HCT116 (cell line): Measurements from ENCODE around the gene CSNK2B. TPM values are rescaled to one million over a fixed set of nuclear protein-coding genes. Genes with fewer than 3 reads are reported as not detected.

Experiments
- ATAC-seq: fragments of 200-7000 bp; cut with Tn5 transposase; 2 replicates; pipeline ENCODE4 v1.9.1; 2020; ENCODE audit warnings: mild to moderate bottlenecking, moderate library complexity
- BruUV-seq: library from RNA; stranded (reverse); fragments of 400-500 nt; replicated peaks from 2 replicates; lab custom pipeline; 2021; lab: Mats Ljungman, UMichigan
- CTCF ChIA-PET: fragments of 300-600 bp; sonication (Branson Sonifier 250); formaldehyde crosslinking; loops from one replicate; lab custom pipeline; 2021; ENCODE audit warnings: antibody characterized with exemption; lab: Charles Lee
- POLR2A ChIA-PET: fragments of 300-600, 350-600 bp; sonication (Branson Sonifier 250); formaldehyde crosslinking; loops from one replicate; lab custom pipeline; 2021; ENCODE audit warnings: antibody characterized with exemption; lab: Charles Lee
- RAD21 ChIA-PET, 2 experiments: fragments of 300-600 bp; sonication (Branson Sonifier 250); formaldehyde crosslinking; loops; one replicate each; lab custom pipeline; 2023; ENCODE audit warnings: low total read pairs in 2 of 2; ENCODE audit not compliant: uncharacterized antibody in 2 of 2, unreplicated experiment in 2 of 2, low non-redundant PET in 1 of 2; lab: Charles Lee
- DNase-seq: peaks from one replicate; pipeline ENCODE4 v3.0.0-alpha.2; 2010; ENCODE audit warnings: low read depth, low spot score
- H2AFZ ChIP-seq: fragments of 200-600 bp; shearing (Covaris generic), sonication (generic); 2 replicates; pipeline ENCODE4 v1.6.1; 2017; ENCODE audit warnings: low read depth, mixed run types, mixed read lengths, antibody characterized with exemption, low read length; ENCODE audit not compliant: poor library complexity, severe bottlenecking
- H3K27ac ChIP-seq: 2 replicates; pipeline ENCODE4 v1.5.1; 2012; ENCODE audit warnings: low read depth, low read length
- H3K27me3 ChIP-seq: fragments of 200-600 bp; sonication (generic); 2 replicates; pipeline ENCODE4 v1.6.1; 2016; ENCODE audit warnings: mixed run types, low read length, mixed read lengths; ENCODE audit not compliant: insufficient read depth
- H3K36me3 ChIP-seq, 2 experiments: fragments of 200-500 bp in 1 of 2; fragments of 200-600 bp in 1 of 2; sonication (Bioruptor generic) in 1 of 2; sonication (generic) in 1 of 2; 2 replicates each; pipeline versions ENCODE4 v1.5.1 to v1.6.1; 2014 to 2016; ENCODE audit warnings: low read length in 2 of 2, inconsistent platforms in 1 of 2, mixed read lengths in 1 of 2, mixed run types in 1 of 2; ENCODE audit not compliant: insufficient read depth in 2 of 2, control insufficient read depth in 1 of 2
- H3K4me1 ChIP-seq, 2 experiments: fragments of 200-600 bp in 1 of 2; sonication (generic) in 1 of 2; 2 replicates each; pipeline versions ENCODE4 v1.5.1 to v1.6.1; 2012 to 2017; ENCODE audit warnings: low read length in 2 of 2, inconsistent platforms in 1 of 2, mild to moderate bottlenecking in 1 of 2, mixed read lengths in 1 of 2, mixed run types in 1 of 2, moderate library complexity in 1 of 2; ENCODE audit not compliant: insufficient read depth in 2 of 2, control insufficient read depth in 1 of 2
- H3K4me2 ChIP-seq: fragments of 200-600 bp; sonication (generic); 2 replicates; pipeline ENCODE4 v1.6.1; 2017; ENCODE audit warnings: mixed run types, low read length, mixed read lengths
- H3K4me3 ChIP-seq, 2 experiments: fragments of 200-600 bp in 1 of 2; sonication (generic) in 1 of 2; replicated peaks in 1 of 2; 2 replicates each; pipeline ENCODE4 v1.5.1; 2011 to 2016; ENCODE audit warnings: low read length in 2 of 2, control low read depth in 1 of 2, low read depth in 1 of 2, mild to moderate bottlenecking in 1 of 2, mixed read lengths in 1 of 2, mixed run types in 1 of 2
- H3K79me2 ChIP-seq: fragments of 200-600 bp; sonication (generic); 2 replicates; pipeline ENCODE4 v1.6.1; 2017; ENCODE audit warnings: mild to moderate bottlenecking, mixed run types, low read length, moderate library complexity, mixed read lengths; ENCODE audit not compliant: insufficient read depth
- H3K9ac ChIP-seq: fragments of 200-600 bp; sonication (generic); 2 replicates; pipeline ENCODE4 v1.6.1; 2016; ENCODE audit warnings: low read length, mixed read lengths
- H3K9me2 ChIP-seq: fragments of 200-600 bp; sonication (generic), shearing (Covaris generic); 2 replicates; pipeline ENCODE4 v1.6.1; 2017; ENCODE audit warnings: mixed run types, mild to moderate bottlenecking, moderate library complexity; ENCODE audit not compliant: insufficient read depth
- H3K9me3 ChIP-seq, 2 experiments: fragments of 200-500 bp in 1 of 2; fragments of 200-600 bp in 1 of 2; sonication (Bioruptor generic) in 1 of 2; sonication (generic) in 1 of 2; 2 replicates each; pipeline ENCODE4 v1.6.1; 2014 to 2017; ENCODE audit warnings: low read length in 2 of 2, mixed read lengths in 2 of 2, inconsistent platforms in 1 of 2, low read depth in 1 of 2, mild to moderate bottlenecking in 1 of 2, mixed run types in 1 of 2, moderate library complexity in 1 of 2; ENCODE audit not compliant: control insufficient read depth in 1 of 2, insufficient read depth in 1 of 2
- H4K20me1 ChIP-seq: fragments of 200-600 bp; sonication (generic), shearing (Covaris generic); 2 replicates; pipeline ENCODE4 v1.6.1; 2017; ENCODE audit warnings: mixed run types, mild to moderate bottlenecking, moderate library complexity; ENCODE audit not compliant: insufficient read depth
- ELF1 ChIP-seq: IDR thresholded peaks from 2 replicates; pipeline ENCODE4 v1.6.1; 2012; ENCODE audit warnings: low read depth, borderline replicate concordance
- MAX ChIP-seq: IDR thresholded peaks from 2 replicates; pipeline ENCODE4 v1.6.1; 2012
- POLR2AphosphoS5 ChIP-seq: IDR thresholded peaks from 2 replicates; pipeline ENCODE4 v1.6.1; 2011; ENCODE audit warnings: mild to moderate bottlenecking, low read depth, low read length, moderate library complexity
- TCF7L2 ChIP-seq: IDR thresholded peaks from 2 replicates; pipeline ENCODE4 v1.7.0; 2011; ENCODE audit warnings: borderline replicate concordance, inconsistent platforms; ENCODE audit not compliant: insufficient read depth, insufficient read length; ENCODE audit errors: extremely low read depth
- YY1 ChIP-seq: IDR thresholded peaks from 2 replicates; pipeline ENCODE4 v1.6.1; 2011; ENCODE audit warnings: low read length, low read depth, moderate library complexity, mild to moderate bottlenecking; ENCODE audit not compliant: insufficient replicate concordance; ENCODE audit errors: extremely low read depth
- intact Hi-C: fragments of 100-400 bp; cut with micrococcal nuclease; formaldehyde crosslinking; loops from 2 replicates; pipeline ENCODE4 v1.10.0; 2022
- total RNA-seq: library from RNA; stranded (reverse); gene quantifications from one replicate; pipeline ENCODE4 v1.2.1, GENCODE V29; 2021; ENCODE audit not compliant: unreplicated experiment
- TF ChIP-seq, protein P1 (sequence below): IDR thresholded peaks from 2 replicates; pipeline ENCODE4 v1.6.1; 2012; ENCODE audit warnings: low read depth

The CSNK2B gene
- total RNA-seq, 1 experiment from 2014 or later, result 210 TPM

- TF ChIP-seq MAX, result no peak
- no peak for TF ChIP-seq ELF1
Observed at GRCh38 chr6:31663961-31664789, 1.7 kb upstream of the CSNK2B start (continued).

DNA sequence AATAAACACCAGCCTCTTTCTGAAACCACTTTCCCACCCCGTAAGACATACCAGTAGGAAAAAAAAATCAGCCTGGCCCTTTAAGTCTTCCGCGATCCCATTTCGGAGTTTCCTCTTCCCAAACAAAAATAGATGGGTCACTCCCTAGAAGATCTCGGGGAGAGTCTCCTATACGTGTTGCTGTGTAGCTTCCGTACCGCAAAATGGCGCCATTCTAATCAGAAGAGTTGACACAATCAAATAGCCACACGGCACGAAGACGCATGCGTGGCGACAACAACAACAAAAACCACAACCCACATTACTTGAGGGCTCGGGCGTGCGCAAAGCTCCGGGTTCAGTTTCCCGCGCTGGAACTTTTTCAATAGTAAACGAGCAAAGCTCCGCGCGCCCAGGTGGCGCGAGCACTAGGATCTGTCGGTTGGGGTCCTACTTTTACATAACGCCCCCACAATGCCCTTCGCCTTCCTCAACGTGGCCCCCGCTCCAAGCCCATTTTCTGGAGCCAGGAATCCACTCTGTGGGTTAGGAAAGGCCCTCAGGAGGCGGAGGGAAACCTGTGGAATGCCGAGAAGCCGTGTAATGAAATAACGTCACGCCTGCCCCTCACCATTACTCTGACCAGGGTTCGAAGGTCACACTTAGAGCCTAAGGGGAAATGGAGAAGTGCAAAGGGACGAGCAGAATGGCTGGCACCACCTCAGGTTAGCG lies 935 bp upstream of the CSNK2B start, which contains the start of gene GPANK1:
GPANK1 (minus strand) TSS at position 208 of the 711 bp plus-strand sequence. CDS start 519 bp downstream, outside the sequence.
- peak; percentile 93 for DNase-seq
- H3K36me3 ChIP-seq, result peaks cover 28 to 44% of the 10 kb centered on the region in 2 experiments
- peaks cover 58% of the 10 kb centered on the region for H3K79me2 ChIP-seq
- no TSS peak for BruUV-seq
- H3K4me3 ChIP-seq, result peak within 1 kb of the TSS; percentile 97 to 99
- H3K4me1 ChIP-seq, result peaks cover 14 to 38% of the 10 kb centered on the region in 2 experiments; a peak in 3 of 4 replicates
- peak within 1 kb of the TSS; percentile 83 for H3K4me2 ChIP-seq
- CTCF ChIA-PET, result interaction anchor here (0.9 to 1.1 kb wide), 2 partner anchors 67 to 73 kb away, joined by 4 read pairs; no protein-coding TSS in a partner anchor
- H3K9me3 ChIP-seq, result no peaks in the 10 kb centered on the region
- H3K27me3 ChIP-seq, result no peaks in the 10 kb centered on the region
- TF ChIP-seq, protein P1, sequence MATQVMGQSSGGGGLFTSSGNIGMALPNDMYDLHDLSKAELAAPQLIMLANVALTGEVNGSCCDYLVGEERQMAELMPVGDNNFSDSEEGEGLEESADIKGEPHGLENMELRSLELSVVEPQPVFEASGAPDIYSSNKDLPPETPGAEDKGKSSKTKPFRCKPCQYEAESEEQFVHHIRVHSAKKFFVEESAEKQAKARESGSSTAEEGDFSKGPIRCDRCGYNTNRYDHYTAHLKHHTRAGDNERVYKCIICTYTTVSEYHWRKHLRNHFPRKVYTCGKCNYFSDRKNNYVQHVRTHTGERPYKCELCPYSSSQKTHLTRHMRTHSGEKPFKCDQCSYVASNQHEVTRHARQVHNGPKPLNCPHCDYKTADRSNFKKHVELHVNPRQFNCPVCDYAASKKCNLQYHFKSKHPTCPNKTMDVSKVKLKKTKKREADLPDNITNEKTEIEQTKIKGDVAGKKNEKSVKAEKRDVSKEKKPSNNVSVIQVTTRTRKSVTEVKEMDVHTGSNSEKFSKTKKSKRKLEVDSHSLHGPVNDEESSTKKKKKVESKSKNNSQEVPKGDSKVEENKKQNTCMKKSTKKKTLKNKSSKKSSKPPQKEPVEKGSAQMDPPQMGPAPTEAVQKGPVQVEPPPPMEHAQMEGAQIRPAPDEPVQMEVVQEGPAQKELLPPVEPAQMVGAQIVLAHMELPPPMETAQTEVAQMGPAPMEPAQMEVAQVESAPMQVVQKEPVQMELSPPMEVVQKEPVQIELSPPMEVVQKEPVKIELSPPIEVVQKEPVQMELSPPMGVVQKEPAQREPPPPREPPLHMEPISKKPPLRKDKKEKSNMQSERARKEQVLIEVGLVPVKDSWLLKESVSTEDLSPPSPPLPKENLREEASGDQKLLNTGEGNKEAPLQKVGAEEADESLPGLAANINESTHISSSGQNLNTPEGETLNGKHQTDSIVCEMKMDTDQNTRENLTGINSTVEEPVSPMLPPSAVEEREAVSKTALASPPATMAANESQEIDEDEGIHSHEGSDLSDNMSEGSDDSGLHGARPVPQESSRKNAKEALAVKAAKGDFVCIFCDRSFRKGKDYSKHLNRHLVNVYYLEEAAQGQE, result no peak
- TF ChIP-seq YY1 (peak; percentile 97), TCF7L2 (peak; percentile 19), POLR2AphosphoS5 (peak; percentile 61)
- H3K27ac ChIP-seq, result peak within 1 kb of the TSS; percentile 90
- intact Hi-C loops, result loop anchor here (1.0 to 5.0 kb wide), 5 partner anchors 72 to 263 kb away; partner anchors contain the start of genes ATP6V1G2, CLIC1, DDX39B and EHMT2
- H2AFZ ChIP-seq, result no peak within 1 kb of the TSS
- no peaks in the 10 kb centered on the region for H3K9me2 ChIP-seq
- RAD21 ChIA-PET, result interaction anchor here in 1 of 2 experiments (0.6 kb wide), 1 partner anchor 118 kb away, joined by 3 read pairs; the partner anchor contains the start of gene ATP6V1G2
- H4K20me1 ChIP-seq, result no peaks in the 10 kb centered on the region
- ATAC-seq, result peak; percentile 45
- POLR2A ChIA-PET, result interaction anchor here (0.6 to 3.9 kb wide), 12 partner anchors 10 to 518 kb away, joined by 3 to 32 read pairs (median 4); partner anchors contain the start of genes ABHD16A, APOM, ATP6V1G2 and BAG6
- H3K9ac ChIP-seq, result peak within 1 kb of the TSS; percentile 90
